Astrocyte of the spinal cord (primary cell): ENCODE results near the gene XRCC3.

Source experiments
- DNase-seq: peaks from one replicate; pipeline ENCODE4 v3.0.0; 2011; ENCODE audit warnings: low read depth, low spot score
- H3K4me3 ChIP-seq: 2 replicates; pipeline ENCODE4 v1.5.1; 2011; ENCODE audit warnings: low read depth, mild to moderate bottlenecking, low read length, moderate library complexity
- CTCF ChIP-seq: IDR thresholded peaks from 2 replicates; pipeline ENCODE4 v1.5.1; 2012; ENCODE audit warnings: low read depth, mild to moderate bottlenecking, low read length, inconsistent platforms
- in situ Hi-C: cut with HindIII; loops from 2 replicates; pipeline ENCODE4 v1.10.0; 2017; ENCODE audit warnings: low sequenced_read_pairs

The XRCC3 gene

GRCh38 chr14:103726474-103726873 is 11.2 kb upstream of the XRCC3 start:
- DNase-seq: no peak
- TF ChIP-seq CTCF: no peak
- in situ Hi-C loops: no loop called here
- no peak overlapping the region for H3K4me3 ChIP-seq

GRCh38 chr14:103725739-103726395 is 10.6 kb upstream of the XRCC3 start:
- in situ Hi-C loops: no loop called here
- no peak for DNase-seq
- no peak overlapping the region for H3K4me3 ChIP-seq
- TF ChIP-seq CTCF: no peak

GRCh38 chr14:103725001-103725682 is 9.9 kb upstream of the XRCC3 start:
- DNase-seq: no peak
- no peak overlapping the region for H3K4me3 ChIP-seq
- no peak for TF ChIP-seq CTCF
- in situ Hi-C loops: no loop called here

GRCh38 chr14:103724116-103724515 is 8.9 kb upstream of the XRCC3 start:
- peak; percentile 9 for TF ChIP-seq CTCF
- no peak overlapping the region for H3K4me3 ChIP-seq
- DNase-seq: peak; percentile 43
- in situ Hi-C loops: no loop called here

GRCh38 chr14:103723748-103724081 is 8.5 kb upstream of the XRCC3 start:
- H3K4me3 ChIP-seq: no peak overlapping the region
- in situ Hi-C loops: no loop called here
- no peak for DNase-seq
- TF ChIP-seq CTCF: no peak

GRCh38 chr14:103721334-103722120 is 6.3 kb upstream of the XRCC3 start:
- in situ Hi-C loops: no loop called here
- DNase-seq: peak; percentile 91
- H3K4me3 ChIP-seq: no peak overlapping the region
- TF ChIP-seq CTCF: peak; percentile 2
